Measurements from ENCODE around the gene MYOM3.

DNA sequence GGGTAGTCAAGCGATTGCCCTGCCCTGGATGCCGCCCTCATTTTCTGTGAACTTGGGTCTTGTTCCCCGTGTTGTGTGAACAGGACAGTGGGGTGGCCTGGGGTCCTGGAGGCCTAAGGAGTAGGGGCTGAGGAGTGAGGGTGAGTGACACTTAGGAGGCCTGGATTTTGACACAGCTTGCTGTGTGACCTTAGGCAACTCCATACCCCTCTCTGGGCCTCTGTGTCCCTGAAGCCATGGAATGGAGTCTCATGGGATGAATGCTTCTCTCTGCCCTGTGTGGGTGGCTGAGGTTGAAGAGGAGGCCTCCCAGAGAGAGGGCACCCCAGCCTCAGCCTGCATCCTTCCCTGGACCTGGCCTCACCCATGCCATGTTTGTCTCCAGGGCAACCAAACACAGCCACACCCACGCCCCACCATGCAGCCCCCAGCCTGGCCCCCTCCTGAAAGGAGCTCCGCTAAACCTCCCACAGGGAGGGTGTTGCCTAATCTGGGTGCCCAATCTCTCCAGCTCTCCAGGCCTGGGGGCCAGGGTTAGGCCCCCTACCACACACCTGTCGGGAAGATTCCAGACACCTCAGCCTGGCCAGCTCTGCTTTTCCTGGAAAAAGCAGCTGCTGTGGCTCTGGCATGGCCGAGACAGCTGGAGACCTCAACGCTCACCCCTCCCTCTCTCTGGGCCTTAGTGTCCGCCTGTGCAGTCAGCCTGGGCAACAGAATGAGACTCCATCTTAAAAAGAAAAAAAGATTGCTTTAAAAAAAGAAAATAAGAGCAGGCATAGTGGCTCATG, 9.9 kb downstream of the MYOM3 start:
- TF ChIP-seq, protein P1, sequence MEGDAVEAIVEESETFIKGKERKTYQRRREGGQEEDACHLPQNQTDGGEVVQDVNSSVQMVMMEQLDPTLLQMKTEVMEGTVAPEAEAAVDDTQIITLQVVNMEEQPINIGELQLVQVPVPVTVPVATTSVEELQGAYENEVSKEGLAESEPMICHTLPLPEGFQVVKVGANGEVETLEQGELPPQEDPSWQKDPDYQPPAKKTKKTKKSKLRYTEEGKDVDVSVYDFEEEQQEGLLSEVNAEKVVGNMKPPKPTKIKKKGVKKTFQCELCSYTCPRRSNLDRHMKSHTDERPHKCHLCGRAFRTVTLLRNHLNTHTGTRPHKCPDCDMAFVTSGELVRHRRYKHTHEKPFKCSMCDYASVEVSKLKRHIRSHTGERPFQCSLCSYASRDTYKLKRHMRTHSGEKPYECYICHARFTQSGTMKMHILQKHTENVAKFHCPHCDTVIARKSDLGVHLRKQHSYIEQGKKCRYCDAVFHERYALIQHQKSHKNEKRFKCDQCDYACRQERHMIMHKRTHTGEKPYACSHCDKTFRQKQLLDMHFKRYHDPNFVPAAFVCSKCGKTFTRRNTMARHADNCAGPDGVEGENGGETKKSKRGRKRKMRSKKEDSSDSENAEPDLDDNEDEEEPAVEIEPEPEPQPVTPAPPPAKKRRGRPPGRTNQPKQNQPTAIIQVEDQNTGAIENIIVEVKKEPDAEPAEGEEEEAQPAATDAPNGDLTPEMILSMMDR (IDR thresholded peaks at IDR 0.05; ENCODE audit: low read depth, low read length): no peak
- TF ChIP-seq EZH2phosphoT487 (IDR thresholded peaks at IDR 0.05; ENCODE audit: low read depth): no peak
